Stimulated activated CD4-positive, alpha-beta T cell treated with anti-CD3 and anti-CD28 coated beads, Interleukin-15, amount 100 ng/mL, for 24 hours (primary cell): ENCODE data around the gene ZFHX3.

Experiments
- DNase-seq: peaks from one replicate; pipeline ENCODE4 v3.0.0-alpha.2; 2020

ZFHX3 gene

DNA sequence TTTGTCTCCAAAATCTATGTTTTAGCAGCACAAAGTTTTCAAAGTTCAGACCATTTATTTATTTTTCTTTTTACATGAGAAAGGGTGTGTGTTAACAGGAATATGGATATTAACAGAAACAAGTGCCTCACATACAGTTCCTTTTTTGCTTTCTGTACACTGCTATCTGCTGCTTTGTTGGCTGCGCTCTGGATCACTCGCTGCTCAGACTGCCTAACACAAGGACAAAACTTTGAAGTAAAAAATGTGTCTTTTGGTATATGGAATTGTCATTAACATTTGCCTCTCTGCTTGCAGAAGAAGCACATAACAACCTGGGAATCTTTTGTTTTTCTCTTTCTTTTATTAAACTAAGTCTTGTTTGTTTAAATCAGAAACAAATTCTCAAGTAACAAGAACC is 262.8 kb downstream of the ZFHX3 start:
- DNase-seq, result no peak

DNA sequence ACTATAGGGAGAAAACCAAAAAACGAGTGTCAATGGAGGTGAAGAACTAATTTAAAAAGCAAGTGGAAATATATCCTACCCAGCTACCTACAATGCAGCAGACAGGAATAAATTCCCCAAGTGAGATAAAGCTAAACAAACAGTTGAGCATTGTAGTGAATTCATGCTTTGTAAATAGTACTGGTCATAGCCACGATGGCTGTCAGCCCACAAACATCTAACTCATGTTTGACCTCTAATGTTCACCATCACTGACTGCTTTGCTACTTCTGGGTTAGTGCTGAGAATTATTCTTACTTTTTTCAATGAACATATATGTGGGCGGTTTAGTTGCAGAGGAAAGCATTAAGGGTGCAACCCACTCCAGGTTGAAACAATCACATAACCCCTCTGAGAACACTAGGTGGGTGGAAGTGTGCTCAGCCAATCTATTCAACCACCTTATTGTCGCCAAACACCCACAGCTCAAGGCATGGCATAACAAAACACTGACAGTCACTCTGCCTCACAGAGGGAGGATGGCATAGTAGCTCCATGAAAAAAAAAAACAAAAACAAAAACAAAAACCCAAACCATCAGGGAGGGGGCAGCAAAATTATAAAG is 264.1 kb downstream of the ZFHX3 start:
- DNase-seq, result no peak

DNA sequence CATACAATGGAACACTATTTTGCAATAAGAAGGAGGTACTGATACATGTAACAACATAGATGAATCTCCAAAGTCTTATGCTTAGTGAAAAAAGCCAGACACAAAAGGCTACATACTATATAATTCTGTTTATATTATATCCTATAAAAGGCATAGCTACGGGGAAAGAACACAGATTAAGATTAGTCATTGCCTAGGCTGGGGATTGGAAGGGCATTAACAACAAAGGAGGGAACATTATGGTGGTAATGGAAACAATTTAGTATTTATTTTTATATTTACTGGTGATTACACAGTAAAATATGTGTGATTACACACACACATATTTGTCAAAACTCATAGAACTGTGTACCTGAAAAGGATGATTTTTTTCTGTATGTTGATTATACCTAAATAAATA is 278.1 kb downstream of the ZFHX3 start:
- DNase-seq, result no peak

DNA sequence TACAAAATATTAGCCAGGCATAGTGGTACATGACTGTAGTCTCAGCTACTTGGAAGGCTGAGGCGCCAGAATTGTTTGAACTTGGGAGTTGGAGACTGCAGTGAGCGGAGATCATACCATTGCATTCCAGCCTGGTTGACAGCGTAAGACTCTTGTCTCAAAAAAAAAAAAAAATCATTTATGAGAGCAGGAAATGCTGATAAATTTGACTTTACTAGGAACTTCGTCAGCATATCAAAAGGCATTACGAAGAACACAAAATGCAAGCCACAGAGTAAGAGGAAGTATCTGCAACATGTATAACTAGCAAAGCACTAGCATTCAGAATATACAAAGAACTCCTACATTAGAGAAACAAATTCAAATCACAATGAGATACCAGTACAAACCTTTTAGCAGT is 279.3 kb downstream of the ZFHX3 start:
- DNase-seq, result no peak

DNA sequence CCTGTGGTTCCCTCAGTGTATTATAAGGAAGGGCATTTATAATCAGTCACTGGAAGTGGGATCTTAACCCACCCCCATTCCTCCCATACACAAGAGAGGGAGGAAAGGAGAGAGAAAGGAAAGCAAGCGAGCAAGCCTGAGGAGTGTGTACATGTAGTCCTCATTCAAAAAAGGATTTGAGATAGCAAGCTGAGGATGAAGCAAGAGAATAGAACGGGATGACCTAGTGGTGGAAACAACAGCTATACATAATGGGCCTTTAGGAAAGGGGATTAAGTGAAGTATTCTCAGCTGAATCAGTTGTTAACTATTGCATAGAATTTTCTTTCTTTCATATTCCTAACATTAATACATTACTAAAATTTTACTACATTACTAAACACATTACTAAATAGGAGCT is 281.4 kb downstream of the ZFHX3 start:
- no peak for DNase-seq

DNA sequence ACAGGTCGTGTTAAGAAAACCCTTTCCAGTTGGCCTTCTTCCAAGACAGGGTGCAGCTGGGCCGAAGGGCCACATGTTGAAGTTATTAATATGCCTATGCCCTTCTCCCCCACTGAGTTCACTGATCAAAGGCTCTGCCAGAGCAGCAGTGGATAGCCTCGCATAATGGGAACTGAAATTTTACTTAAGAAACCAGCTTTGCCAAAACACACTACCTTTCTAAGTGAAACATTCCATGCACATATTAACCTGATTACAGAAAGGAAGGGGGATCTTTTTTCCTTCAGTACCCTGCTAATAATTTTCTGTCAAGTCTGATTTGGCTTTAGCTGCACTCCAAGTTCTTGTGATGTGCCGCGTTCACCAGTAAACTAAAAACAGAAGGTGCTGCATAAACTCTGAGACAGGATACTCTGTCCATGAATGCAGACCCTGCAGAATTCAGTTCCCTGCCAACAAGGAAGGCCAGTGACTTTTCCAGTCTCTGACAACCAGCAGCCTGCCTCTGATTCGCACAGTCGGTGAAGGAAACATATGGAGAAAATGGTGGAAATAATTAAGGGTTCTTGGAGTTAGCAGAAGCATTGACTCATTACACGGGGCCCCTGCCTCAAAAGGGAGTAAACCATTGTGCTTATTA is 283.8 kb downstream of the ZFHX3 start:
- DNase-seq, result no peak

DNA sequence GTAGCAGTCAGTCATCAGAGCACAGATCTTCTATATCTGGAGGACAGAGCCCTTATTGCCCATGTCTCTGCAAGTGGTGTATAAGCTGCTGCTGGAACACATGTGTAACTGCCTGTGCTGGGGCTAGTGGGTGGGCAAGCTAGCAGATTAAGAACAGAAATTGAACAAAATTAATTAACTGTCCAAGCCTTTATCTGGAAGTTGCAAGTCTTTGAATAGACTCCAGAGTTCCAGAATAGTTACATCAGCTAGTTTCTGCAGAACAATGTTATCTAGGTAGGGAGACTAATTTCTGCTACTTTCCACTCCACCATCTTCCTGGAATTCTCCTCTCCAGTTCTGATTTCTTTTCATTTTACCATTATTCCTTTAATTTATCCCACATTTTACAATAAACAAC is 287.3 kb downstream of the ZFHX3 start:
- no peak for DNase-seq

DNA sequence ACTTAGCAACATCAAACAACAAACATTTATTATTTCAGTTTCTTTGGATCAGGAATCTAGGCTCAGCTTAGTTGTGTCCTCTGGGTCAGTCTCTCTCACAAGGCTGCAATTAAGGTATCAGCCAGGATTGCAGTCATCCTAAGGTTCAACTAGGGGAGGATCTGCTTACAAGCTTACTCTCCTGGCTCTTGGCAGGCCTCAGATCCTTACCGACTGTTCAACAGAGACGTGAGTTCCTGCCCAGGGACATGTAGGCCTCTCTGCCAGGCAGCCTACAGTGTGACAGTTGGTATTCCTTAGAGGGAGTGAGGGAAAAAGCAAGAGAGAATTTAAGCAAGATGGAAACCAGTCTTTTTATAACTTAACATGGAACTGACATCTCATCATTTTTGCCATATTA is 294.0 kb downstream of the ZFHX3 start:
- DNase-seq, result no peak

DNA sequence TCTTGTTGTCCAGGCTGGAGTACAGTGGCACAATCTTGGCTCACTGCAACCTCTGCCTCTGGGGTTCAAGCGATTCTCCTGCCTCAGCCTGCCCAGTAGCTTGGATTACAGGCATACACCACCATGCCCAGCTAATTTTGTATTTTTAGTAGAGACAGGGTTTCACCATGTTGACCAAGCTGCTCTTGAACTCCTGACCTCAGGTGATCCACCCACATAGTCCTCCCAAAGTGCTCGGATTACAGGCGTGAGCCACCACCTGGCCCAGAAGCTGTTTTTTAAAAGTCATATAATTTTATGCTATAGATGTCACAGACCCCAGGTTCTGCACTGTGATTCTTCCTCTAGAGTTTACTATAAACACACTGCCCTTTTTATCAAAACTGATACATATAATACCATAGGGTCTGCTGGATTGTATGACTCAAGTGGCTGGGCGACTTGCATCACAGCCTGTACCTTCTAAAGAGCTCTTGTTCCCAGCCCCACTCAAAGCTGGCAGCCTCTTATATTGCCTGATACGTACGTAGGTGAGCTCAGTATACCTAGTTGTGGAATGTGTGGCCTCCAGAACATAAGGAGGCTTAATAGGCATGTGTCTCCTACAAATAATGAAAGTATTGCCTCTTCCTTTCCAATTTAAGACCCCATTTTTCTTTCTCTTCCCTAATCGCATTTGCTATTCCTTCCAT is 295.8 kb downstream of the ZFHX3 start:
- no peak for DNase-seq

DNA sequence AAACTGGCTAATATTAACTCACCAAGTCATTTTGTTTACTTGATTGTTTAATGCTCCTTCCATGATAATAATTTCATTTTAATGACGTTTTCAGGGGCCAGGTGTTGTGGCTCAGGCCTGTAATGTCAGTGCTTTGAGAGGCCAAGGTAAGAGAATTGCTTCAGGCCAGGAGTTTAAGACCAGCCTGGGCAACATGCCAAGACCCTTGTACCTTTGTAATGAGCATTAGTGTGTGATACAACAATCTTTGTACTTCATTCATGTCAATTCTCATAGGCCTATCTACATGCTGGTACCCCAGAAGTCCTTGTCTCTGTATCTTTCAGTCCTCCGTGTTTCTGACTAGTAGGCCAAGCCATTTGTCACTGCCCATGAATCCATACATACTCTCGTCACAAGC is 296.9 kb downstream of the ZFHX3 start:
- no peak for DNase-seq

DNA sequence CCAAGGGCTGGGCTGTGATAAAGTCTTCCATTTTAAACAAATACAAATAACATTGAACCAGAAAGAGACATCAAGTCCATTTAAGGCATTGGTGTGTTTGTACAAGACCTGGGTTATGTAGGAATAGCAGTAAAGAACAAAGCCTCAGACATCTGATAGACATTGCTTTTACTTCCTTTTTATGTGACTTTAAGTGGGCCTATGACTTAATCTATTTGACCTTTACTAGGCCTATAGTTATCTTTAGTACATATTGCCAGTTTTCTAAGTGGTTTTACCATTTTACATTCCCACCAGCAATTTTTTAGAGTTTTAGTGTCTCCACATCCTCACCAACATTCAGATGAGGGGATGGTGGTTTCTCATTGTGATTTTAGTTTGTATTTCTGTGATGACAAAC is 298.8 kb downstream of the ZFHX3 start:
- no peak for DNase-seq

DNA sequence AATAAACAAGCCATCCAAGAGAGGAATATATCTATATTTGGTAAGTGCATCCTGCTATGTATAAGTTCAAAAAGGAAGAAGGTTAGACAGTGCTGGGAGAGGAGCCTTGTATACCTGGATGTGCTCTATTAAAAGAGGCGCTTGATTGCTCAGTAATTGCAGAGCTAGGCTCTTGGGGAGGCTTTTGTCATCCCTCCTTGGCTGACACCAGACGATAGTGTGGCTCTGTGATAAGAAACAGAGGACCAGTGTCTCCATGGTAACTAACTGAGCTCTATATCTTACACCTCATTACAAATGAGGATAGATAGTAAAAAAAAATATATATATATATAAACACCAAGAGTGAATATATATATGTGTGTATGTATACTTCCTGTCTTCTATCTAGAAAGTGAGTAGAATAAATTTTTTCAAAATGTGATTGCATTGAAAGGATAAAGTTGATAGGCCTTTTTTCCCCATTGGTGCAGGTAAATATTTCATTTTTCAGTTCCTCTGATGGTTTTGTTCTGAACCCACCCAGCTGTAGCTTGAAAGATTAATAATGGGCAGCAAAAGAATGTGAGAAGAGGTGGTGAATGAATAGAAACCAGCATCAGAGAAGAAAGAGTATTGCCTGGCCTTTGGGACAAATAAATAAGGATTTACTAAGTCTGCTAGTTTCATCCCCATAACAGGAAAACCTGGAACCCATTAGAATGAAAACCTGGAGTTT is 303.7 kb downstream of the ZFHX3 start:
- DNase-seq, result no peak

DNA sequence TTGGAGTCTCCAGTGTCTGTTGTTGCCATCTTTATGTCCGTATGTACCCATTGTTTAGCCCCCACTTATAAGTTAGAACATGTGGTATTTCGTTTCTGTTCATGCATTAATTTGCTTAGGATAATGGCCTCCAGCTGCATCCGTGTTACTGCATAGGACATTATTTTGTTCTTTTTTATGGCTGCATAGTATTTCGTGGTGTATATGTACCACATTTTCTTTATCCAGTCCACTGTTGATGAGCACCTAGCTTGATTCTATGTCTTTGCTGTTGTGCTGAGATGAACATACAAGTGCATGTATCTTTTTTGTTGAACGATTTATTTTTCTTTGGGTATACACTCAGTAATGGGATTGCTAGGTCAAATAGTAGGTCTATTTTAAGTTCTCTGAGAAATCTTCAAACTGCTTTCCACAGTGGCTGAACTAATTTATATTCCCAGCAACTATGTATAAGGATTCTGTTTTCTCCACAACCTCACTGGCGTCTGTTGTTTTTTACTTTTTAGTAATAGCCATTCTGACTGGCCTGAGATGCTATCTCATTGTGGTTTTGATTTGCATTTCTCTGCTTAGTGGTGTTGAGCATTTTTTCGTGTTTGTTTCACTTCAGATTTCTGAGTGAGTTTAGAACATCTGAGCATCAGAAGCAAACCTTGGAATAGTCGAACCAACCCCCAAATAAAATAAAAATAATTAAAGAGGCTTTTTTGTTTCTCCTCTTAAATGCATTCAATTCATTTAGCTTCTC is 304.7 kb downstream of the ZFHX3 start:
- no peak for DNase-seq

DNA sequence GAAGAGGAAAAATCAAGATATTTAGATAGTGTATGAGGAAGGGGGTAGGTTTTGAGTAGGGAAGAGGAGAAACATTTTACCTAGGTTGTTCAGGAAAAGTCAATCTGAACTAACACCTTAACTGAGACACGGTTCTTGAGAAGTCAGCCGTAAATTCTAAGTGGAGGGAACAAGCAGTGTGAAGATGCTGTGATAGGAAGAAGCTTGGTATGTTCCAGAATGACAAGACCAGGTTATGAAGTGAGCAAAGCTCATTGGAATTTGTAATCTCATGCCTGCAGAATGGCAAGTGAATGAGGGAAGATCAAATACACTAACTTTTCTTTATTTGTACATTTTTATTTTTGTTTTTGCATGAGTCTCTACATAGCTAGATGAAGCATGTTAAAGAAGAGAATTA is 307.6 kb downstream of the ZFHX3 start:
- no peak for DNase-seq

DNA sequence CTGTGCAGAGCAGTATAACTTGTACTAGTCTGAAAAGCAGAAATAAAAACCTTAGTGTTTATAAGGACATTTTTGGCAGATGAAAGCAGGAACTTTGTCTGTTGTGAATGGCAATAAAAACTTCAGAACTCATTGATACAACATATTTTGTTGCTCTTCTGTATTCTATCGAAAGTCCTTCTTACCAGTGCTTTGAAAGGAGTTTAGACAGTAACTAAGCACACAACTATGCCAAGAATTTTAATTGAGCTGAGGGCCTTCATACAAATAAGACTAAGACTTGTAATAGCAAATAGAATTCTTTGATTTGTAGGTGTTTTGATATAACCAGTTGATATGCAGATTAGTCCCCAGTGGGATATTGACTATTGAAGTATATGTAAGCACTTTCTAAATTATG is 308.4 kb downstream of the ZFHX3 start:
- DNase-seq, result no peak

DNA sequence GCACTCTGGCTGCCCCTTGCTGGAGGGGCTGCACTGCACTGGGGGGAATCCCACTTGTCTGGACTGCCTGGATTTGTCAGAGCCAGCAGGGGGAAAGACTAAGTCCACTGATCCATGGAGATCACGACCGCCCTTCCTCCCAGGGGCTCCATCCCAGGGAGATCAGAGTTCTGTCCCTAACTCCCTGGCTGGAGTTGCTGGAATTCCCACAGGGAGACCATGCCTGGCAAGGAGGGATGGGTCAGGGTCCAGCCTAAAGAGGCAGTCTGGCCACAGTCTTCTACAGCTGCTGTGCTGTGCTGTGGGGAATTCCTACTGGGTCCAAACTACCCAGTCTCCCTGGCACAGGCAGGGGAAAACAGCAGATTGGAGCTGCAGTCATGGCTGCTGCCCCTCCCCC is 311.9 kb downstream of the ZFHX3 start:
- DNase-seq, result no peak
